GM19025 (cell line): ENCODE results near the gene KLHL4.
"Not testable (repeated sequence)": the region's sequence is repeated elsewhere in the genome, so short reads cannot be mapped to it uniquely, and the experiment has no call there.

Source experiments
- ATAC-seq: cut with Tn5 transposase; IDR thresholded peaks from one replicate; pipeline ENCODE4 v1.9.1; 2021; ENCODE audit warnings: mild to moderate bottlenecking, low read depth, moderate library complexity; ENCODE audit not compliant: unreplicated experiment

The KLHL4 gene, protein sequence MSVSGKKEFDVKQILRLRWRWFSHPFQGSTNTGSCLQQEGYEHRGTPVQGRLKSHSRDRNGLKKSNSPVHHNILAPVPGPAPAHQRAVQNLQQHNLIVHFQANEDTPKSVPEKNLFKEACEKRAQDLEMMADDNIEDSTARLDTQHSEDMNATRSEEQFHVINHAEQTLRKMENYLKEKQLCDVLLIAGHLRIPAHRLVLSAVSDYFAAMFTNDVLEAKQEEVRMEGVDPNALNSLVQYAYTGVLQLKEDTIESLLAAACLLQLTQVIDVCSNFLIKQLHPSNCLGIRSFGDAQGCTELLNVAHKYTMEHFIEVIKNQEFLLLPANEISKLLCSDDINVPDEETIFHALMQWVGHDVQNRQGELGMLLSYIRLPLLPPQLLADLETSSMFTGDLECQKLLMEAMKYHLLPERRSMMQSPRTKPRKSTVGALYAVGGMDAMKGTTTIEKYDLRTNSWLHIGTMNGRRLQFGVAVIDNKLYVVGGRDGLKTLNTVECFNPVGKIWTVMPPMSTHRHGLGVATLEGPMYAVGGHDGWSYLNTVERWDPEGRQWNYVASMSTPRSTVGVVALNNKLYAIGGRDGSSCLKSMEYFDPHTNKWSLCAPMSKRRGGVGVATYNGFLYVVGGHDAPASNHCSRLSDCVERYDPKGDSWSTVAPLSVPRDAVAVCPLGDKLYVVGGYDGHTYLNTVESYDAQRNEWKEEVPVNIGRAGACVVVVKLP

DNA sequence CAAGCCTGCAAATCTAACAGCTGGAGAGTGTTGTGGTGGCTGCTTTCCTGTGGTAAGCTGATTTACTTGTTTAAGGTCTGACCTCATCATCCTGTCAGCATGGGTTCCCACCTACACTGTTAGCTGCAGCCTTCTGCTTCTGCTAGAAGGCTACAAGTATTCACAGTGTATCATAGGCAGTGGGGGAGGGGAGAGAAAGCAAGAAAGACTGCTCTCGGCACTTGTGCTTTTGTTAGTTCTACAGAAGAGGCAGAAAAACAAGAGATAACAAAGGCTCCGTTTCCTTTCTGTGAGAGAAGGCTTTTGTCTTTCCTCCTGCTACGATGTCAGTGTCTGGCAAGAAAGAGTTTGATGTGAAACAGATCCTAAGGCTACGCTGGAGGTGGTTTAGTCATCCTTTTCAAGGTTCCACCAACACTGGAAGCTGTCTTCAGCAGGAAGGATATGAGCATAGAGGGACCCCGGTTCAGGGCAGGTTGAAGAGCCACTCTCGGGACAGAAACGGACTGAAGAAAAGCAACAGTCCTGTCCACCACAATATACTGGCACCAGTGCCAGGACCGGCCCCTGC, at the start of gene KLHL4:
Gene KLHL4 (plus strand): TSS at position 232 of the 571 bp plus-strand sequence. CDS start 92 bp downstream, at position 324.
- no peak for ATAC-seq

DNA sequence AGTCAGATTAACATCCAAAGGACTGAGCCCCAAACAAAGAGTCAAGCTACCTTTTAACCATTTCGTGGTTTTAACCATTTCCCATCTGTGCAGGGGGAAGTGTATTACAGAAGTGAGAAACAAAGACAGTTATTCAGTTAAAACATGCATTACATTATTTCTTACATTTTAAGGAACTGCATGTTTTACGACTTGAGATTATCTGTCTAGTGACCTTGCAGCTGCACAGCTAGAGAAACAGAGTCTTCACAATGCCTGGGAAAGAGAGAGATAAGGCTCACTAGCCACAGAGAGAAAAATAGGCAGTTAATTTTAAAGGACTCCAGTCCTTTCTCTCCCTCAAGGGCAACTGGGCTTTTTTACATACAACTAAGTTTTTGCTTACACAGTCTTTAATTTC, 48.7 kb upstream of the KLHL4 start:
- ATAC-seq = no peak

DNA sequence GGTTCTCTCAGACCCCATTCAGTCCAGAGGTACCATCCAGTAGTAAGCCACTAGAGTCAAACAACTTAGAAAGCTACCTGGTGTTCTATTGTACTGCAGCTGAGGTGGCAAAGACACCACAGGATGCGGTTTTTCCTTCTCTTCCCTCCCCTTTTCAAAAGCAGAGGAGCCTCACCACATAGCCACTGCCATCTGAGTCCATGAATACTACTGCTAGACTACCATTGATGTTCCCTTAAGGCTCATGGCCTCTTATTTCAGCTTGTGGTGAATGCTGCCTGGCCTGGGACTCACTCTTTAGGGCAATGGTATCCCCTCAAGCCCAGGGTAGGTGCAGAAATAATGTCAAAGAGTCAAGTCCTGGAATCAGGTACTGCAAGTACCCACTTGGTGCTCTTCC, 41.8 kb upstream of the KLHL4 start:
- ATAC-seq = no peak

DNA sequence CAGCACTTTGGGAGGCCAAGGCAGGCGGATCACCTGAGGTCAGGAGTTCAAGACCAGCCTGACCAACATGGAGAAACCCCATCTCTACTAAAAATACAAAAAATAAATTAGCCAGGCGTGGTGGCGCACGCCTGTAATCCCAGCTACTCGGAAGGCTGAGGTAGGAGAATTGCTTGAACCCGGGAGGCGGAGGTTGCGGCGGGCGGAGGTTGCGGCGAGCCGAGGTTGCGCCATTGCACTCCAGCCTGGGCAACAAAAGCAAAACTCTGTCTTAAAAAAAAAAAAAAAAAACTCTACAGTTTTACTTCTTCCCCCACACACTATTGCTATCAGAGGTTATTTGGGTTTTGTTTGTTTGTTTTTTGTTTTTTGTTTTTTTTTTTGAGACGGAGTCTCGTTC, 38.9 kb upstream of the KLHL4 start:
- ATAC-seq = not testable (repeated sequence)

DNA sequence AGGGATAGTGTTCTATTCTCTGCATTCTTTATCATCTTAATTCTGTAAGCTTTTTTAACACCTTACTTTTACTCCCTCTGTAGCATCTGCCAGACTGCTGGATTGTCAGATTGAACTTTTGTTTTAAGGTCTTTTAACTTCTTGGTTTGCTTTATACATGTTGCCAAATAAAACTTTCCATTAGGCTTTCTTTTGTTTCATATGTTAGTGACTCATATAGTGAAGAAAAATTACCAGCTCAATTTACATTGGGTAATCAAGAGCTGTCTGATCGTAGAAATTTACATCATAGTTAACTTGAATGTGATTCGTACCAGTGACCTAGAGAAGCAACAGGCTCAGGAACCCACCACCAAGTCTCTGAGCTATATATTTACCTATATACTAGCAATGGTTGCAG, 28.5 kb upstream of the KLHL4 start:
- ATAC-seq = no peak

DNA sequence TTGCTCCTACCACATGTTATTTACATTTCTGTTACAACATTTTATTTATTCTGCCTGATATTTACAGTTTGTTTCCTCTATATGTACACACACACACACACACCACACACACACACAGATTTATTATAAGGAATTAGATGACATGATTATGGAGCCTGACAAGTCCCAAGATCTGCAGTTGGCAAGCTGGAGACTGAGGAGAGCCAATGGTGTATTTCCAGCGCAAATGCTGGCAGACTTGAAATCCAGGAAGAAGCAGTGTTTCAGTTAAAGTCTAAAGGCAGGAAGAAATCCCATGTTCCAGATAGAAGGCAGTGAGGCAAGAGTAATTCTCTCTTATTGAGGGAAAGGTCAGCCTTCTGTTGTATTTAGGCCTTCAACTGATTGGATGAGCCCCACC, 1.8 kb upstream of the KLHL4 start:
- no peak for ATAC-seq

DNA sequence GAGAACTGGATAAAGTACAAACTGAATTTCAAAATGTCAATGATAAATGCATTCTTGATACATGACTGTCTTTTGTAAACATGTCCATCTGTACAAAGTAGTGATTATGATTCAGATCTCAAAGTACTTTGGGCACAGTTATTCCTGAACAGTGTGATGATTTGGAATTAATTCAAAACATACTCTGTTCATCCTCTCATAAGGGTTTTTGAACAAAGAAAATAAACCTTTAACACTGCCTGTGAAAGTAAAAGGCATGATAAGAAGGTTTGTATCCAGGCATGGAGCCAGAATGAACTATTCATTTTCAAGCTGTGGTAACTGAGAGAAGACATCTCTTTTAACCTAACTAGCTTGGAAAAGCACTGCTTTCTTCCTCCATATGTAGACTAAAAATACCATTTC, 883 bp upstream of the KLHL4 start:
- ATAC-seq = no peak

DNA sequence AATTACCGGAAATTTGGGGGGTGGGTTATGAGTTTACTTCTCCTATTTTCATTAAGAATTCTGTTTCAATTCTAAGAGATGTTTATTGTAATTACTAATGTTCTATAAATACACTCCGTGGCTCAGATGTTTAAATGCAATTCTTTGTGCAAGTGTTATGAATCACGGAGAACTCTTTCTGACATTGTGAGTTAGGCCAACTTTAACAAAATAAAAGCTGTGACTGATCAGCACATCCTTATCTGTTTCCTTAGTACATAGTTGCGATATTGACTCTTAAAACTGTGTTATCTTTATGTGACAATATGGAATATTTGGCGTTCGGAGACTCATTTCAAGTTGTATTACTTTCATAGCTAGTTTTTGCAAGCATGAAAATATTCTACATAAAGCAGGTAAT, 902 bp downstream of the KLHL4 start:
- ATAC-seq = no peak

DNA sequence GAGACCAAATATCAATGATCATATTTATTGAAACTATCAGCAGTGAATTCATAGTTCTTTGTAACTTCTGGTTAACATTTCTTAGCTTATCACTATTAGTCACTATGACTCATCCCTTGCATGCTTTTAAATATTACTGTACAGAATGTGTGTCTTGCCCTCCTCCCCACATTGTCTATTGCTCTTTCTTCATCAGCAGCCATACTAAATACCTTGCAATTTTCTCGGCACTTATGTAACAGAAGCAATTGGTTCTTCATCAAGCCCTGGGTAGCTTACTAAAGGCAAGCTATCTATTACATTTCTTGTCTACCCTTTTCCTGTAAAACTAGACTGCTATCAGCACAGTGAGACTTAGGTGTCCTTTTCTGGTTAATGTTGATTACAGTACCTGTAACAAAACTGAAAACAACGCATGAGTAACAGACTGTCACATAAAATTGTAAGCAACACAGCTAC, 8.2 kb downstream of the KLHL4 start:
- no peak for ATAC-seq

DNA sequence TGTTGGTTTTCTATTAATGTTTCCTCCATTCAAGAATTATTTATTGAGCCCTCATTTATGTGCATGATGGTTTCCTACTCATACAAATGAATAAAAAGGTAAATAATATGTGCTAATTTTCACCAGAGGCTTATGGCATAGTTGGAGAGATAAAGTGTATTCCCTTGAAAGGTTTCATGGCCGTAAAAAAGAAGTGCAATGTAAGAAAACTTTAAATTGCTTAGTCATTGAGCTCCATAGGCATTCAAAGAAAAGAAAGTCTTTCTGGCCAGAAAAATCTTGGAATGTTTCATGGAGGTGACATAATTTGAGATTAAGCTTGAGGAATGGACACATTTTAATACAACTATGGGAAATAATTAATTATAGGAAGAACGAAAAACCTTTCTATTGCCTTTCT, 8.7 kb downstream of the KLHL4 start:
- no peak for ATAC-seq

DNA sequence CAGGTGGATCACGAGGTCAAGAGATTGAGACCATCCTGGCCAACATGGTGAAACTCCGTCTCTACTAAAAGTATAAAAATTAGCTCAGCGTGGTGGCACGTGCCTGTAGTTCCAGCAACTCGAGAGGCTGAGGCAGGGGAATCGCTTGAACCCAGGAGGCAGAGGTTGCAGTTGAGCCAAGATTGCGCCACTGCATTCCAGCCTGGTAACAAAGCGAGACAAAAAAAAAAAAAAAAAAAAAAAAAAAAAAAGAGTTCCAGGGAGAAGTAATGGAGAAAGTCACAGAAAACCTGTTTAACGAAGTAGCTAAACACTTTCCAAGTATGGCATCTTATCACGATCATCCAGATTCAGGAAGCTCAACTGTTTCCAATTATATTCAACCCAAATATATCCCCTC, 10.9 kb downstream of the KLHL4 start:
- ATAC-seq = no peak

DNA sequence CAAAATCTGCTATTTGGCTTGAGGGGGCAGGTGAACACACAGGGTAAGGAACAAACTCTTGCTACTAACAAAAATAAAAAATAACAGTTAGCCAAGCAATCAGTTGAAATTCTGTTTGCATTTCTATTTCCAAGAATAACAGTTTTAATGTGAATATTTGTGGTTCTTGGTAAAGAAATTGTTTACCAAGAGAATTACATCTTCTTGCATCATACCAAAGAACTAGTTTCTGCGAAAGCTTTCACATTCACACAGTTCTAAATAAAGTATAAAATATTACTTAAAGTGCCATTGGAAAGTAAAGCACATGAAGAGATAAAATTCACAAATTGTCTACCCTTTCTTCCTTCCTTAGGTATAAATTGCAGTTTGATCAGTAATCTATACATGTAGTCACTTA, 54.4 kb downstream of the KLHL4 start:
- ATAC-seq = no peak

DNA sequence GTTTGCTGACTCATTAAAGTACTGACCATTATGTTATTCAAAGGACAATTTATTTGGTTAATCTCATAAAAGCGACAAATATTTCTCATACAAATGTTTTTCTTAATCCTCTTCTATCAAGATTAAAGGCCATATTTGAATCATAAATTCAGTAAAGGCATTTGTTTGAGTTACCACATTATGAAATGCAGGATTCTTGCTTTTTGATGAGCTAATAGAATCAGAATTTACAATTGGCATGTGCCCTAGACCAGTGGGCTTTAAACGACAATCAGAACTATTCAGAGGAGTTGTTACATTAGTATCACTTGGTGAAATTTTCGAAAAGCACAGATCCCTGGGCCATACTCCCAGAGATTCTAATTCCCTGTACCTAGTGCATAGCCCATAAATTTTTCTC, 55.3 kb downstream of the KLHL4 start:
- no peak for ATAC-seq

DNA sequence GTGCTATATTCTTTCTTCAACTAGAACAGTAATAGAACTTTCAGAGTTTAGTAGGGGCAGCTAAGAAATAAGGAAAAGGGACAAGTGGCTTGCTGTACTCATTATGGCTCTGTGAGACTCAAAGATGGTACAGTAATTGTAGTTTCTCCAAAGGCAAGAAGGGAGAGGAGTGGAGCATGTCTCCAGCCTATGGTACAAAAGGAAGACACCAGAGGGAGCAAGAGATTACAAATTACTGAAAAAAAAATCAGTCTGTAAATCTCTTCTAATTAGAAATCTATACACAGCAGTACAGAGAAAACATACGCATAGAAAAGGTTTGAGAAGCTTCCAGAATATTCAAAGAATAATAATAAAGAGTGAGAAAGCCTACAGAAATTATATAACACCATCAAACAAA, 61.4 kb downstream of the KLHL4 start:
- ATAC-seq = no peak

DNA sequence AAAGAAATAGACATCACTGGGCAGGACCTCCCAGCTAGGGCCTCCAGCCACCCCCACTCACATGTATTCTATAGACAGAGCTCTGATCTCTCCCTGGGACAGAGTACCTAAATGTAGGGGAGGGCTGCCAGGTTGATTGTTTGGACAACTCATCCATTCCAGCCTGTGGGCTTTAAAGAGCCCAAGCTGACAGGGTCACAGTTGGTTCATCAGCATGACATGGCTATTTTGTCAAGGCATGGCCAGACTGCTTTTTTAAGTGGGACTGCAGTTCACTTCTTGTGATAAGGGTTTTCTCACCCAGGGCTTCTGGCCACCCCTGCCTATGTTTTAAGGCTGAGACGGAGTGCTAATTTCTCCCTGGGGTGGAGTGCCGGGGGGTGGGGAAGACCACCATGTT, 63.3 kb downstream of the KLHL4 start:
- ATAC-seq = no peak

DNA sequence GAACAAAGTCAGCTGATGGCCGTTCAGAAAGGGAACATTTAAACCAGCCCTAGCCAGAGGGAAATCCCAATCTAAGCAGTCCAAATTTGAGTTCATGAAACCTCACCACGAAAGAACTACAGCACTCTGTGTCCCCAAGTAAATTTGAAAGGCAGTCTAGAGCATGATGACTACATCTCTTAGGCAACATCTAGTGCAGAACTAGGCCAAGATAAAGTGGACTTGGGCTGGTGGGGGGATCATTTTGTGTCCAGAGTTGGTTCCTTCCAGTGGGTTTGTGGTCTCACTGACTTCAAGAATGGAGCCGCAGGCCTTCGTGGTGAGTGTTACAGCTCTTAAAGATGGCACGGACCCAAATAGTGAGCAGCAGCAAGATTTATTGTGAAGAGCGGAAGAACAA, 64.9 kb downstream of the KLHL4 start:
- ATAC-seq = no peak

DNA sequence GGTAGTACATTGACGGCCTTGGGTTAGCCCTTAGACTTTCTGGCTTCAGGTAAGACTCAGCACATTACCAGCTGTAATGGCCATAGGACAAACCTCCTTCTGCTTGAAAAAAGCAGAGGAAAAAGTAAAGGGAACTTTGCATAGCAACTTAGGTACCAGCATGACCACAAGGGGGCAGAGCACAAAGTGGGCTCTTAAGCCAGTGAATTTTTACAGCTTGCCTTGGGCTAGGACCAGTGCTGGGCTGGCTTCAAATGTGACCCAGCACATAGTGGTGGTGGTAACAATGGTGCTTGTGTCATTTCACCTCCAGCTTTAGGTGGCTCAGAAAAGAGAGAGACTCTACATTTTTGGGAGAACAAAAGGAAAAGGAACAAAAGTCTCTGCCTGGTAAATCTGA, 66.1 kb downstream of the KLHL4 start:
- ATAC-seq = no peak

DNA sequence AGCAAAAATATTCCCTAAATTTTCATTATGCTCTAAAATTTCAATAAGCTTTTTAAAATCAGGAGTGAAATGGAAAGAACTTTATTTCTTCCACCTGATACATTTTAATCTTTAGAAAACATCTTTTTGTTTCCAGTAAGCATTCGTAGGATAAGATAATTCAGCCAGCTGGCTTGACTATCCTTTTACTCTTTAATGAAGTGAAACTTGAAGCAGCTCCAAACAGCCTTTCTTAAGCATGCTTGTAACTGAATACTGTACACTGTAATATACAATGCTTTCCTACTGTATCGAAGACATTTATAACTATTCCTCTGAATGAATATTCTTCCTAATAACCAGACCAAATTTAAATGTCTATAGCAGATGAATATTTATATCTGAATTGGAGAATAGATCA, 98.8 kb downstream of the KLHL4 start:
- ATAC-seq = no peak

DNA sequence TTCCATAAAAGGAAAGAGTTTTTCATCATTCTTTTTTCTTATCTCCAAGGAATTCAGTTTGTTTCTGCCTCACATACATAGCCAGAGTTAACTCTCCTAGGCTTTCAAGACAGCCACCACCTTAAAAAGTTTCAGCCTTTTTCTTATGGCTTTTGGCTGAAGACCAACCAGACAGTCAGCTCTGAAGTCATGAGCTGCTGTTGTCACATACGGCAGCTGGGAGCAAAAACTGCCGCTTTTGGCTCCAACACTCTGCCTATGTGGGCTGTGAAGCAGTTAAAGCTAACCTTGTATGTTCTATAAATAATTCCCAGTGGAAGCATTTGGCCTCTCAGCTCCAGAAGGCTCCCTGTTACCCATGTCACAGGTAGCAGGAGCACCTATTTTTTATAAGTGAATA, 104.1 kb downstream of the KLHL4 start:
- no peak for ATAC-seq

DNA sequence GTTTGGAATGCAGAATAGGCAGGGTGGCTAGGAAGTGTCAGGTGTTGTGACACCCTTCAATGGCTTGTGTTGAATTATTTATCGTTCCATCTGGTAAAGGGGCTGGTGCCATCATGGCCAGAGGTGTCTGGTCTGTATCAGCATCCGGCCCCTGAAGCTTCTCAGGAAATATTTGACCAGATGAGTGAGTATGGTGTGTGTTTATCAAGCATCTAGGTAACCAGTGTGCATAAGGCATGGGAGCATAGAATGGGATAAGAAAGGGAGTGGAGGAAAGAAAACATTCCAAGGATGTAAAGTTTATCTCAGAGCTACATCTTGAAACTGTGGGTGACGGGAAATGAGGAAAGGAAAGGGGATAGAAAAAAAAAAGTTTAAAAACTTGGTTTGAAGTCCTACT, 109.4 kb downstream of the KLHL4 start:
- ATAC-seq = no peak

DNA sequence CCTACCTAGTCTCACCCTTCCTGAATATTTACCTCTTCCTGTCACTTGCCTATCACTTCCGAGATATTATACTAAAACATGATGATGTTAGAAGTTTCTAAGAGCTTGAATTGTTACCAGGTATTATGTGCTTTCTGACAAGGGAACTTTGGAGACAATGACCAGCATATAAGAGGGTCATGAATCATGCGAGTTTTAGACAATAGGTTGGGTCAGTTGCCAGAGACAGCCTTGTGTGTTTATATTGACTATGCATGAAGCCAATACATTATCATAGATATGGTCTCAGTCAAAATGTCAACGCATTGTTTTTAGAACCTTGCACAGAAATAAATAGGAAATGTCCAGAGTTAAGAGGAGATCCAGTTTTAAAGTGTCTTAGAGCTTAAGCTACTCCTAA, 116.8 kb downstream of the KLHL4 start:
- ATAC-seq = no peak

DNA sequence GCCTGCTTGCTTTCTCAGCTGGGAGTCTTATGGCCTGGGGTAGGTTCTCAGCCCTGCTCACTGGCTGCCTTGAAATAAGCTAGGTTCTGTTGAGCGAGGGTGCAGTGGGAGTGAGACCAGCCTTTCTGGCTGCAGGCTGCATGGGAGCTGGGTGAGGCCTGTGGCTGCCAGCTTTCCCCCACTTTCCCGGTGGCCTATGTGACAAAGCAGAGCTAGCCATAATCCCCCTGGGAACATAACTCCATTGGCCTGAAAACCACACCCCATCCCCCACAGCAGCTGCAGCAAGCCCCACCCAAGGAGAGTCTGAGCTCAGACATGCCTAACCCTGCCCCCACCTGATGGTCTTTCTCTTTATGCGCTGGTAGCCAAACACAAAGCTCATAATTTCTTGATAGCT, 118.9 kb downstream of the KLHL4 start:
- no peak for ATAC-seq
